Peyer's patch (tissue), 4 donors: ENCODE data around the gene NCK2.

Source experiments
- POLR2A ChIP-seq, 2 donors: fragments of 450-650 bp; IDR thresholded peaks; one replicate each; pipeline ENCODE4 v1.5.1; 2017; ENCODE audit warnings: antibody characterized with exemption in 2 of 2, mild to moderate bottlenecking in 2 of 2, moderate library complexity in 2 of 2
- TF ChIP-seq, protein P1 (sequence below), 6 experiments: fragments of 450-650 bp in 4 of 6; fragments of 200-600 bp in 2 of 6; sonication (generic) in 1 of 6; IDR thresholded peaks; one replicate each; pipeline ENCODE4 v1.5.1; 2017 to 2019; ENCODE audit warnings: antibody characterized with exemption in 6 of 6, mild to moderate bottlenecking in 3 of 6, moderate library complexity in 1 of 6

DNA sequence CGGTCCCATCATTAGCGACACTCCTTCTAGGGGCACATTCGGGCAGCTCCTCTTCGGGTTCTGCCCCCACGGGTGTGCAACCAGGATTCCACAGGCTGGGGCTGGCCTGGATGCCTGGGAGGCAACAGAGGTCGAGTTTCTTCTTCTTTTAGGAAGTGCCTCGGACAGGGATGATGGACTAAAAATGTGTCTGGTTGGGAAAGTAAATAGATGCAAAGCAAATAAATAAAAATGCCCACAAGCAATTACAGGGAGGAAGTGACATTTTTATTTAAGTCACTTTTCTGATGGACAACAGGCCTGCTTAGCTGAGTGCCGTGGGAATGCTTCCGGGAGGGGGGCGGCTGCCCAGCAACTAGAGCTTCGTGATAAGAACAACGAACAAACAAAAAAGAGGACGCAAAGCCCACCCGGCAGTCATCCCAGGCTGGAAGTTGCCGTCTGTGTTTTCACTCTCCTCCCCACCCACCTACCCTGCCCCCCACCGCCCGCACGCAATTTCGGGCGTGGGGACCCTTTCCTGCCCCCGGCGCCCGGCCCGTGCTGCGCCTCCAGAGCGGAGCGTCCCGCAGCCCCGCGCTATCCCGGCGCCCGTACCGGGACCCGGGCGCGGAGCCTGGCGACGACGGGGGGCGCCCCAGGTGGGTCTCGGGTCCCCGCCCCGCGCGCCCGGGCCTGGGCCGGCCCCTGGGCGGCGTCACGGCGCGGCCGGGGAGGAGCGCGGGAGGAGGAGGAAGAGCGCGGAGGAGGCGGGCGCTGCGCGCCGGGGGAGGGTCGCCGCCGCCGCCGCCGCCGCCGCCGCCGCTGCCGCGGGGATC is 412 bp upstream of the NCK2 start:
- TF ChIP-seq, protein P1, sequence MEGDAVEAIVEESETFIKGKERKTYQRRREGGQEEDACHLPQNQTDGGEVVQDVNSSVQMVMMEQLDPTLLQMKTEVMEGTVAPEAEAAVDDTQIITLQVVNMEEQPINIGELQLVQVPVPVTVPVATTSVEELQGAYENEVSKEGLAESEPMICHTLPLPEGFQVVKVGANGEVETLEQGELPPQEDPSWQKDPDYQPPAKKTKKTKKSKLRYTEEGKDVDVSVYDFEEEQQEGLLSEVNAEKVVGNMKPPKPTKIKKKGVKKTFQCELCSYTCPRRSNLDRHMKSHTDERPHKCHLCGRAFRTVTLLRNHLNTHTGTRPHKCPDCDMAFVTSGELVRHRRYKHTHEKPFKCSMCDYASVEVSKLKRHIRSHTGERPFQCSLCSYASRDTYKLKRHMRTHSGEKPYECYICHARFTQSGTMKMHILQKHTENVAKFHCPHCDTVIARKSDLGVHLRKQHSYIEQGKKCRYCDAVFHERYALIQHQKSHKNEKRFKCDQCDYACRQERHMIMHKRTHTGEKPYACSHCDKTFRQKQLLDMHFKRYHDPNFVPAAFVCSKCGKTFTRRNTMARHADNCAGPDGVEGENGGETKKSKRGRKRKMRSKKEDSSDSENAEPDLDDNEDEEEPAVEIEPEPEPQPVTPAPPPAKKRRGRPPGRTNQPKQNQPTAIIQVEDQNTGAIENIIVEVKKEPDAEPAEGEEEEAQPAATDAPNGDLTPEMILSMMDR (IDR thresholded peaks at IDR 0.05): no peak
- no peak for TF ChIP-seq POLR2A (IDR thresholded peaks at IDR 0.05)
